GM12878 (cell line): ENCODE data around the gene CDCP1. TPM values are rescaled to one million over a fixed set of nuclear protein-coding genes. Genes with fewer than 3 reads are reported as not detected.

Experiments used
- ATAC-seq: fragments of 200-7000 bp; cut with Tn5 transposase; 3 replicates; pipeline ENCODE4 v1.9.1; 2020; ENCODE audit warnings: mild to moderate bottlenecking, moderate library complexity
- BruUV-seq: library from RNA; stranded (reverse); fragments of 400-500 nt; replicated peaks from 2 replicates; lab custom pipeline; 2021; lab: Mats Ljungman, UMichigan
- CTCF ChIA-PET: fragments of 300-600 bp; sonication (Branson Sonifier 250); formaldehyde crosslinking; extraction: SDS; loops from one replicate; lab custom pipeline; 2021; ENCODE audit warnings: inconsistent platforms; lab: Yijun Ruan, JAX
- POLR2A ChIA-PET: fragments of 350-600 bp; formaldehyde crosslinking; extraction: SDS; loops from one replicate; lab custom pipeline; 2021; ENCODE audit warnings: inconsistent platforms; lab: Charles Lee
- RAD21 ChIA-PET: fragments of 300-600 bp; sonication (Branson Sonifier 250); formaldehyde crosslinking; loops from one replicate; lab custom pipeline; 2023; ENCODE audit warnings: antibody characterized with exemption; ENCODE audit not compliant: unreplicated experiment; lab: Charles Lee
- SMC1A ChIA-PET: fragments of 300-600 bp; sonication (Branson Sonifier 250); formaldehyde crosslinking; loops from one replicate; lab custom pipeline; 2023; ENCODE audit not compliant: unreplicated experiment, uncharacterized antibody; lab: Charles Lee
- DNase-seq: peaks from one replicate; pipeline ENCODE4 v3.0.0-alpha.2; 2011; ENCODE audit warnings: low read depth, low spot score
- FAIRE-seq: peaks from 3 replicates; lab custom pipeline; 2011; peaks lifted over from hg19 to GRCh38; lab: Jason Lieb, UNC
- H2AFZ ChIP-seq: 2 replicates; pipeline ENCODE4 v1.6.0; 2011; ENCODE audit warnings: low read depth, low read length, control low read depth; ENCODE audit not compliant: control insufficient read depth
- H3K27ac ChIP-seq: 2 replicates; pipeline ENCODE4 v1.5.1; 2011; ENCODE audit warnings: control low read depth; ENCODE audit not compliant: control insufficient read depth, insufficient read depth
- H3K27me3 ChIP-seq, 2 experiments: replicated peaks in 1 of 2; 2 replicates each; pipeline versions ENCODE4 v1.6.0 to v1.6.1; 2011; ENCODE audit warnings: low read length in 1 of 2; ENCODE audit not compliant: control insufficient read depth in 2 of 2, insufficient read depth in 2 of 2
- H3K36me3 ChIP-seq, 2 experiments: 2 replicates each; pipeline ENCODE4 v1.5.1; 2011; ENCODE audit warnings: low read length in 1 of 2; ENCODE audit not compliant: control insufficient read depth in 2 of 2, insufficient read depth in 2 of 2
- H3K4me1 ChIP-seq: 2 replicates; pipeline ENCODE4 v1.6.1; 2011; ENCODE audit warnings: mild to moderate bottlenecking, low read length, moderate library complexity, mixed read lengths; ENCODE audit not compliant: control insufficient read depth, insufficient read depth
- H3K4me2 ChIP-seq: 2 replicates; pipeline ENCODE4 v1.6.0; 2011; ENCODE audit warnings: control low read depth; ENCODE audit not compliant: control insufficient read depth, insufficient read depth
- H3K4me3 ChIP-seq: fragments of 200-600 bp; sonication (generic); 2 replicates; pipeline ENCODE4 v1.5.1; 2016
- H3K79me2 ChIP-seq: 2 replicates; pipeline ENCODE4 v1.6.0; 2011; ENCODE audit warnings: low read length; ENCODE audit not compliant: control insufficient read depth, insufficient read depth
- H3K9ac ChIP-seq: 2 replicates; pipeline ENCODE4 v1.8.0; 2011; ENCODE audit warnings: low read length, control low read depth, mixed read lengths; ENCODE audit not compliant: control insufficient read depth, insufficient read depth
- H3K9me3 ChIP-seq: replicated peaks from 3 replicates; pipeline ENCODE4 v1.5.1; 2011; ENCODE audit warnings: mild to moderate bottlenecking, low read length; ENCODE audit not compliant: control insufficient read depth, insufficient read depth
- H4K20me1 ChIP-seq: 2 replicates; pipeline ENCODE4 v1.6.0; 2011; ENCODE audit not compliant: control insufficient read depth, insufficient read depth
- BMI1 ChIP-seq: fragments of 450-650 bp; IDR thresholded peaks from 2 replicates; pipeline ENCODE4 v1.6.1; 2016; ENCODE audit warnings: mild to moderate bottlenecking, moderate library complexity, borderline replicate concordance
- RAD21 ChIP-seq: IDR thresholded peaks from 2 replicates; pipeline ENCODE4 v1.6.1; 2011; ENCODE audit warnings: mild to moderate bottlenecking, low read depth, low read length, moderate library complexity; ENCODE audit not compliant: insufficient read depth
- SP1 ChIP-seq: IDR thresholded peaks from one replicate; pipeline ENCODE4 v1.6.1; 2011; ENCODE audit warnings: low read depth, low read length
- SPI1 ChIP-seq: IDR thresholded peaks from 2 replicates; pipeline ENCODE4 v1.6.1; 2011; ENCODE audit warnings: low read depth, mild to moderate bottlenecking, low read length, moderate library complexity, borderline replicate concordance; ENCODE audit not compliant: insufficient read depth
- TCF7 ChIP-seq: IDR thresholded peaks from 2 replicates; pipeline ENCODE4 v1.6.1; 2014; ENCODE audit warnings: antibody characterized with exemption, borderline replicate concordance
- WGBS: methylation state at CpG from one replicate; pipeline ENCODE4 v1.1.6; 2016; ENCODE audit warnings: low lambda C conversion rate; ENCODE audit not compliant: insufficient replicate concordance, insufficient coverage; ENCODE audit errors: missing lambda C conversion rate; 5-methylcytosine and 5-hydroxymethylcytosine counted together
- in situ Hi-C: fragments of 300-500 bp; cut with MboI; formaldehyde crosslinking; loops from 9 replicates; pipeline ENCODE4 v1.14.3; 2018; ENCODE audit warnings: mixed read lengths
- intact Hi-C: fragments of 100-400 bp; cut with micrococcal nuclease; formaldehyde crosslinking; loops from one replicate; pipeline ENCODE4 v1.14.2; 2022; ENCODE audit not compliant: unreplicated experiment
- polyA plus RNA-seq, 11 experiments: library from polyadenylated mRNA; depleted of rRNA in 4 of 11; unstranded in 6 of 11; stranded (reverse) in 5 of 11; fragments of >200 nt; fragmentation: Nextera tagmentation in 4 of 11; fragmentation: Illumina TruSeq in 1 of 11; extraction: Ambion mirVana in 4 of 11; extraction: Trizol in 1 of 11; gene quantifications; 1 replicate in 1 of 11; 2 replicates in 10 of 11; pipeline versions ENCODE4 v1.2.1 to v1.2.3, GENCODE V29; 2011 to 2016; ENCODE audit warnings: inconsistent platforms in 2 of 11, missing spikeins in 2 of 11, low read depth in 1 of 11
- total RNA-seq, 4 experiments: library from RNA; depleted of rRNA in 3 of 4; stranded (reverse); fragments of >200 nt in 3 of 4; fragmentation: Illumina TruSeq in 1 of 4; extraction: Trizol in 1 of 4; gene quantifications; 2 replicates each; pipeline versions ENCODE4 v1.2.1 to v1.2.3, GENCODE V29; 2013 to 2021
- TF ChIP-seq, protein P1 (sequence below): fragments of 450-650 bp; formaldehyde crosslinking; IDR thresholded peaks from 2 replicates; pipeline ENCODE4 v1.4.0; 2022; ENCODE audit warnings: mild to moderate bottlenecking, moderate library complexity
- TF ChIP-seq, protein P2 (sequence below): IDR thresholded peaks from 2 replicates; pipeline ENCODE4 v1.6.1; 2012; ENCODE audit warnings: improper control_type of control experiment, low read depth, low read length; ENCODE audit not compliant: insufficient replicate concordance
- TF ChIP-seq, protein P3 (sequence below): IDR thresholded peaks from 2 replicates; pipeline ENCODE4 v1.6.1; 2012; ENCODE audit warnings: low read depth, low read length, improper control_type of control experiment

Gene CDCP1
- total and polyA plus RNA-seq, 10 of the 15 experiments (the other 5 are each of a cell fraction or from before 2014, with no cell fraction given), result 0.35 to 2.2 (median 0.86) TPM

DNA sequence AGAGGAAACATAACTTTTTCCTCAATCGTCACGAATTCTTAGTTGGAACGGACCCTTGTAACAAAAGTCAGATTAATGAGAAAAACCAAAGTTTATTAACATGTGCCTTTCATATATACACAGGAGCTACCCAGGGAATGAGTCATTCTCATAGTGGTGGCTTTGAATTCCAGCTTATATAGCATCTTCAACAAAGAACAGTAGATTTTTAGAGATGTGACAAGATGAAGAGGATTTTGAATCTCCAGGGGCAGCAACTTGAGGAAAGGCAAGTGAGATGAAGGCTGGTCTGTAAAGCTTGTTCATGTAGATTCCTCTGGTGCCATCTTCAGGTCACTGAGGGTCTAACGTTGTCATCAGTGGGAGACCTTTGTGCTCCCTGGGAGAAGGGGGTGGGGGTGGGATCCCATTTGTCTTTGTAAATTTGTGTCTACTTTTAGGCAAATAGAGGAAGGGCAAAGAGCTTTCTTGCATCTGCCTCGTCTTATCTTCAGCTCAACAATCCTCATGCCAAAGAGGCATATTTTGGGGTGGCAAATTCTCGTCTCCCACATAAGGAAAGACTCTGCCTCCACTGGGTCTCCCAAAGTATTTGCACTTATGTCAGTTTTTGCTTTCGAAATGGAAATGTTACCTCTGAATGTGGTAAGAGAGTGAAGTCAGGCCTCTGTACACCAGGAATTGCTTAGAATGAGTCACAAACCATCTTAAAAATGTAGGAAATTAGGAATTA, 90.6 kb downstream of the CDCP1 start (continued):
- TF ChIP-seq, protein P1, sequence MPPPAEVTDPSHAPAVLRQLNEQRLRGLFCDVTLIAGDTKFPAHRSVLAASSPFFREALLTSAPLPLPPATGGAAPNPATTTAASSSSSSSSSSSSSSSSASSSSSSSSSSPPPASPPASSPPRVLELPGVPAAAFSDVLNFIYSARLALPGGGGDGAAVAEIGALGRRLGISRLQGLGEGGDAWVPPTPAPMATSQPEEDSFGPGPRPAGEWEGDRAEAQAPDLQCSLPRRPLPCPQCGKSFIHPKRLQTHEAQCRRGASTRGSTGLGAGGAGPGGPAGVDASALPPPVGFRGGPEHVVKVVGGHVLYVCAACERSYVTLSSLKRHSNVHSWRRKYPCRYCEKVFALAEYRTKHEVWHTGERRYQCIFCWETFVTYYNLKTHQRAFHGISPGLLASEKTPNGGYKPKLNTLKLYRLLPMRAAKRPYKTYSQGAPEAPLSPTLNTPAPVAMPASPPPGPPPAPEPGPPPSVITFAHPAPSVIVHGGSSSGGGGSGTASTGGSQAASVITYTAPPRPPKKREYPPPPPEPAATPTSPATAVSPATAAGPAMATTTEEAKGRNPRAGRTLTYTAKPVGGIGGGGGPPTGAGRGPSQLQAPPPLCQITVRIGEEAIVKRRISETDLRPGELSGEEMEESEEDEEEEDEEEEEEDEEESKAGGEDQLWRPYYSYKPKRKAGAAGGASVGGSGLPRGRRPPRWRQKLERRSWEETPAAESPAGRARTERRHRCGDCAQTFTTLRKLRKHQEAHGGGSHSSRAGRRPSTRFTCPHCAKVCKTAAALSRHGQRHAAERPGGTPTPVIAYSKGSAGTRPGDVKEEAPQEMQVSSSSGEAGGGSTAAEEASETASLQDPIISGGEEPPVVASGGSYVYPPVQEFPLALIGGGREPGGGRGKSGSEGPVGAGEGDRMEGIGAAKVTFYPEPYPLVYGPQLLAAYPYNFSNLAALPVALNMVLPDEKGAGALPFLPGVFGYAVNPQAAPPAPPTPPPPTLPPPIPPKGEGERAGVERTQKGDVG (CRISPR knock-in tag), result no peak
- peak; percentile 55 for TF ChIP-seq RAD21

DNA sequence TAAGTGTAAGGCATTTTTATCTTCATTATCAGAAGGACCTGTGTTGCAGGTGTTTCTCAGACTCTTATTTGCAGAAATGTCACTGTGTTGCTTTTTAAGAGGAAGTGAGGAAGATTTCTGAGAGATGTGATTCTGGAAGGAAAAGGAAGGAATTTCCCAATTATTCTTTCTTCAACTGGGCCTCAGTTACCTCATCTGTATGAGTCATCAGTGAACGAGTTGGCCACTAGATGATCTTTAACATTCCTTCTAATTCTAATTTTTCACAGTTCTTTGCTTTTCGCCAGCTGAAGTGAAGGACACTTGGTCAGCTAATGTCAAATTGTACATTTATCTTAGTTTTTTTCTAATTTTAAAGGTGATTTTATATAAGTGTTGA, 91.2 kb downstream of the CDCP1 start:
- Histone ChIP-seq H2AFZ (no peak overlapping the region), H3K4me1 (no peaks in the 10 kb centered on the region), H3K9me3 (no peaks in the 10 kb centered on the region), H3K4me2 (no peak overlapping the region), H3K9ac (no peak overlapping the region), H3K27me3 (no peaks in the 10 kb centered on the region), H3K4me3 (no peak overlapping the region), H3K79me2 (no peaks in the 10 kb centered on the region), H4K20me1 (no peaks in the 10 kb centered on the region), H3K27ac (no peak overlapping the region), H3K36me3 (no peaks in the 10 kb centered on the region)
- no TSS peak for BruUV-seq
- intact Hi-C loops (no loop called here), in situ Hi-C loops (no loop called here)
- ChIA-PET CTCF (interaction anchor here (0.6 to 12.6 kb wide), 19 partner anchors 9 to 605 kb away, joined by 3 to 282 read pairs (median 4); no protein-coding TSS in a partner anchor), POLR2A (no interaction called here), RAD21 (interaction anchor here (0.6 to 4.9 kb wide), 12 partner anchors 8 to 156 kb away, joined by 3 to 101 read pairs (median 4); no protein-coding TSS in a partner anchor), SMC1A (interaction anchor here (0.8 to 6.6 kb wide), 12 partner anchors 10 to 606 kb away, joined by 3 to 120 read pairs (median 6); no protein-coding TSS in a partner anchor)
- ATAC-seq (no peak), FAIRE-seq (no peak), DNase-seq (no peak)
- WGBS, result 20% methylated on average over 2 of the region's 2 CpGs
- TF ChIP-seq, protein P2, sequence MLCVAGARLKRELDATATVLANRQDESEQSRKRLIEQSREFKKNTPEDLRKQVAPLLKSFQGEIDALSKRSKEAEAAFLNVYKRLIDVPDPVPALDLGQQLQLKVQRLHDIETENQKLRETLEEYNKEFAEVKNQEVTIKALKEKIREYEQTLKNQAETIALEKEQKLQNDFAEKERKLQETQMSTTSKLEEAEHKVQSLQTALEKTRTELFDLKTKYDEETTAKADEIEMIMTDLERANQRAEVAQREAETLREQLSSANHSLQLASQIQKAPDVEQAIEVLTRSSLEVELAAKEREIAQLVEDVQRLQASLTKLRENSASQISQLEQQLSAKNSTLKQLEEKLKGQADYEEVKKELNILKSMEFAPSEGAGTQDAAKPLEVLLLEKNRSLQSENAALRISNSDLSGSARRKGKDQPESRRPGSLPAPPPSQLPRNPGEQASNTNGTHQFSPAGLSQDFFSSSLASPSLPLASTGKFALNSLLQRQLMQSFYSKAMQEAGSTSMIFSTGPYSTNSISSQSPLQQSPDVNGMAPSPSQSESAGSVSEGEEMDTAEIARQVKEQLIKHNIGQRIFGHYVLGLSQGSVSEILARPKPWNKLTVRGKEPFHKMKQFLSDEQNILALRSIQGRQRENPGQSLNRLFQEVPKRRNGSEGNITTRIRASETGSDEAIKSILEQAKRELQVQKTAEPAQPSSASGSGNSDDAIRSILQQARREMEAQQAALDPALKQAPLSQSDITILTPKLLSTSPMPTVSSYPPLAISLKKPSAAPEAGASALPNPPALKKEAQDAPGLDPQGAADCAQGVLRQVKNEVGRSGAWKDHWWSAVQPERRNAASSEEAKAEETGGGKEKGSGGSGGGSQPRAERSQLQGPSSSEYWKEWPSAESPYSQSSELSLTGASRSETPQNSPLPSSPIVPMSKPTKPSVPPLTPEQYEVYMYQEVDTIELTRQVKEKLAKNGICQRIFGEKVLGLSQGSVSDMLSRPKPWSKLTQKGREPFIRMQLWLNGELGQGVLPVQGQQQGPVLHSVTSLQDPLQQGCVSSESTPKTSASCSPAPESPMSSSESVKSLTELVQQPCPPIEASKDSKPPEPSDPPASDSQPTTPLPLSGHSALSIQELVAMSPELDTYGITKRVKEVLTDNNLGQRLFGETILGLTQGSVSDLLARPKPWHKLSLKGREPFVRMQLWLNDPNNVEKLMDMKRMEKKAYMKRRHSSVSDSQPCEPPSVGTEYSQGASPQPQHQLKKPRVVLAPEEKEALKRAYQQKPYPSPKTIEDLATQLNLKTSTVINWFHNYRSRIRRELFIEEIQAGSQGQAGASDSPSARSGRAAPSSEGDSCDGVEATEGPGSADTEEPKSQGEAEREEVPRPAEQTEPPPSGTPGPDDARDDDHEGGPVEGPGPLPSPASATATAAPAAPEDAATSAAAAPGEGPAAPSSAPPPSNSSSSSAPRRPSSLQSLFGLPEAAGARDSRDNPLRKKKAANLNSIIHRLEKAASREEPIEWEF, result no peak
- TF ChIP-seq TCF7 (no peak), SPI1 (no peak), SP1 (no peak), BMI1 (no peak)
- TF ChIP-seq, protein P1 (CRISPR knock-in tag), result no peak
- TF ChIP-seq, protein P3, sequence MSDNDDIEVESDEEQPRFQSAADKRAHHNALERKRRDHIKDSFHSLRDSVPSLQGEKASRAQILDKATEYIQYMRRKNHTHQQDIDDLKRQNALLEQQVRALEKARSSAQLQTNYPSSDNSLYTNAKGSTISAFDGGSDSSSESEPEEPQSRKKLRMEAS, result no peak
